NB4 (cell line): ENCODE data around the gene LMTK3.

Experiments used
- DNase-seq: peaks from one replicate; pipeline ENCODE4 v3.0.0; 2010; ENCODE audit warnings: low read depth
- H3K4me3 ChIP-seq: one replicate; pipeline ENCODE4 v1.5.1; 2011; ENCODE audit warnings: mild to moderate bottlenecking, low read depth, low read length, moderate library complexity
- CTCF ChIP-seq: IDR thresholded peaks from one replicate; pipeline ENCODE4 v1.5.1; 2012; ENCODE audit warnings: low read depth, low read length
- MAX ChIP-seq: IDR thresholded peaks from 2 replicates; pipeline ENCODE4 v1.6.1; 2011; ENCODE audit warnings: low read depth, low read length
- MYC ChIP-seq: IDR thresholded peaks from 2 replicates; pipeline ENCODE4 v1.6.1; 2011; ENCODE audit warnings: low read depth, low read length
- POLR2A ChIP-seq: IDR thresholded peaks from 2 replicates; pipeline ENCODE4 v1.6.1; 2011; ENCODE audit warnings: mild to moderate bottlenecking; ENCODE audit not compliant: insufficient read length; ENCODE audit errors: extremely low read depth

Gene LMTK3

GRCh38 chr19:48470856-48471255, 40.8 kb downstream of the LMTK3 start:
- TF ChIP-seq POLR2A = no peak
- no peak for TF ChIP-seq MAX
- TF ChIP-seq CTCF = no peak
- no peak for TF ChIP-seq MYC
- no peak overlapping the region for H3K4me3 ChIP-seq
- no peak for DNase-seq

- no peak for TF ChIP-seq POLR2A
- H3K4me3 ChIP-seq = peak overlapping the region; percentile 78
- DNase-seq = no peak
These were observed 41.5 kb downstream of the LMTK3 start for GRCh38 chr19:48469934-48470680.

- DNase-seq = peak; percentile 98
- peak within 1 kb of the TSS; percentile 78 for H3K4me3 ChIP-seq
These were observed 42.2 kb downstream of the LMTK3 start, which contains the start of gene CYTH2 for GRCh38 chr19:48469289-48469881. TSS of gene CYTH2 (plus strand) at chr19:48469369. CDS start at chr19:48469508, 139 bp downstream.

DNA sequence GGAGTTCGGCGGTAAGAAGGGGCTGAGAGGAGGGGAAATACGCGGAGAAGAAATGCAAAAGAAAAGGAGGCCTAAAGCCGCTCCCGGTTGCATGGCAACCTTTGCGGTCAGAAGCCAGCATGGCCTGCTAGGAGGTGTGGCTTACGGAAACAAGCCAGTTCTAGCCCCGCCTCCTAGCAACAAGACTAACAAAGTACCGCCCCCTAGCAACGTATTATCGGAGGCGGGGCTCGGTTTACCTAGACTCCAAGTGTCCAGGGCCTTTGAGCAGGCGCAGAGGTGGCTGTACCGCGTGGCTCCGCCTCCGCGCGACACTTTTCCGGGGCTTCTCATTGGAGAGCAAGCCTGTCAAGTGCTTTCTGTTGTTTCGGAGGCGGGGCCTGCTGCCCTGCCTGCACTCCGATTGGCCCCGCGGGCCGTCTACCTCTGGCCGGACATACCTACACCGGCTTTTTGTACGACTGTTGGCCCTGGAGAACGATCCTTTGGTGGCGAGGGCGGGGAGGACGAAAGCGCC, 42.8 kb downstream of the LMTK3 start:
- peak overlapping the region; percentile 78 for H3K4me3 ChIP-seq
- peak; percentile 100 for DNase-seq
- TF ChIP-seq MYC = peak; percentile 29
- peak; percentile 85 for TF ChIP-seq MAX
- no peak for TF ChIP-seq CTCF

More at GRCh38 chr19:48469289-48469881, 42.2 kb downstream of the LMTK3 start, which contains the start of gene CYTH2:
- TF ChIP-seq POLR2A (peak; percentile 100), MAX (0 out of 2 replicates have a peak, but pooled peaks have one; percentile 35), MYC (peak; percentile 49), CTCF (no peak)

GRCh38 chr19:48466561-48467325, 44.9 kb downstream of the LMTK3 start:
- no peak for DNase-seq
- H3K4me3 ChIP-seq = no peak overlapping the region
- TF ChIP-seq MYC = no peak
- TF ChIP-seq POLR2A = no peak
- no peak for TF ChIP-seq CTCF
- TF ChIP-seq MAX = no peak

GRCh38 chr19:48465215-48465614, 46.4 kb downstream of the LMTK3 start:
- TF ChIP-seq CTCF (no peak), MAX (no peak), MYC (no peak), POLR2A (no peak)

More at GRCh38 chr19:48465215-48465614, 46.4 kb downstream of the LMTK3 start:
- H3K4me3 ChIP-seq = no peak overlapping the region
- DNase-seq = no peak
